HG02938 (cell line): Measurements from ENCODE around the gene SEC14L1.
A peak's percentile ranks its signal among the peaks of the same experiment; 100 is the strongest.
"Not testable (repeated sequence)": the region's sequence is repeated elsewhere in the genome, so short reads cannot be mapped to it uniquely, and the experiment has no call there.

Source experiments
- ATAC-seq: cut with Tn5 transposase; IDR thresholded peaks from one replicate; pipeline ENCODE4 v1.9.1; 2021; ENCODE audit warnings: mild to moderate bottlenecking, moderate library complexity; ENCODE audit not compliant: unreplicated experiment

Gene SEC14L1

DNA sequence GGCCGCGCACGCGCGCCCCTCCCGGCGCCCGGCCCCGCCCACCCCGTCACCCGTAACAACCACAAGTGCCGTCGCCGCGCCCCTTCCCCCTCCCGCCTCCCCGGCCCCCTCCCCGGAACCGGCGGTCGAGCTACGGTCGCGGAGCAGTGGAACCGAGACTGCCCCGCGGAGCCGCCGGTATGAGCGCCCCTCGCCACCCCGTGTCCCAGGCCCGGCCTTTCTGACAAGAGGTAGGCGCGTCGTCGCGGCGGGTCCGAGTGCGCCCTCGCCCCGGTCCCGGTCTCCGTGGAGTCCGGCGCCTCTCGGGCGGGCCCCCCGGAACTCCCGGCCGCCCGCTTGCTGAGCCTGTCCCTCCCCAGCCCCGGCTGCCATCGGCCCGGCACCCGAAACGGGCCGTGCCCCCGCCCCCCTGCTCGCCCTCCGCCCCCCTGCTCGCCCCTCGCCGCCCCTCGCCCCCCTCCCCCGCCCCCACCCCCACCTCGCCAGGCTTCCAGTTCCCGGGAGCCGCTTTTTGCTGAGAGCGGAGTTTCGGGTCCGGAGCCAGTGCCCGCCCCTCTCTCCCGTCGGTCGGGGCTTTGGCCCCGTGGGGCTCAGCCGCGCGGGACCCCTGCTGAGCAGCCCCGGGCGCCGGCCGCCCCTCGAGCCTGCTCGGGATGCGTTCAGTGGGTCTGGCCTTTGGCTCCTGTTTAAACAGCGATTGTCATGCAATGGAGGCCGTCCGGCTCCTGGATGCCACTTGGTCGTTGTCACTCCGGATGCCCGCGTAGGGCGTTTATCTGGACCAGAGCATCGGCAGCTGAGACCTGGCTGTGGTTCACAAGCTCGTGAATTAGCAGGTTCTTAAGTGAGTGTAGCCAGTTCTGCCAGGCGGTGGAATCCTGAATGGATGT lies at the start of gene SEC14L1:
SEC14L1 (plus strand) TSS at position 92 of the 890 bp plus-strand sequence. CDS start 2,628 bp downstream, outside the sequence.
- peak; percentile 21 for ATAC-seq

DNA sequence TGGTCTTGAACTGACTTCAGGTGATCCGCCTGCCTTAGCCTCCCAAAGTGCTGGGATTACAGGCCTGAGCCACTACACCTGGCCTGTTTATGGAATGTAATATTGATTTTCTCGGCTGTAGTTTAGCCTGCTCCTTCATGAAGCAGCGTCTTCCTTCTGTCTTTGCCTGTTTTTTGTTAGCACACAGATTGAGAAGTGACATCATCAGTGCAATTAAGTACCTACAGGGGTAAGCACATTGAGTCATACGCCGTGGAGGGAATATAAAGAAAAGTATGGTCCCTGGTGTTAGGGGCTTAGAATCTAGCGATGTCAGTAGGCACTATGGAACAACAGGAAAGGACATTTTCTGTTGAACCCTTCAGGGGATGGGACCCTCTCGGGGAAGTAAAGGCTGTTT lies 48.7 kb upstream of the SEC14L1 start:
- no peak for ATAC-seq

DNA sequence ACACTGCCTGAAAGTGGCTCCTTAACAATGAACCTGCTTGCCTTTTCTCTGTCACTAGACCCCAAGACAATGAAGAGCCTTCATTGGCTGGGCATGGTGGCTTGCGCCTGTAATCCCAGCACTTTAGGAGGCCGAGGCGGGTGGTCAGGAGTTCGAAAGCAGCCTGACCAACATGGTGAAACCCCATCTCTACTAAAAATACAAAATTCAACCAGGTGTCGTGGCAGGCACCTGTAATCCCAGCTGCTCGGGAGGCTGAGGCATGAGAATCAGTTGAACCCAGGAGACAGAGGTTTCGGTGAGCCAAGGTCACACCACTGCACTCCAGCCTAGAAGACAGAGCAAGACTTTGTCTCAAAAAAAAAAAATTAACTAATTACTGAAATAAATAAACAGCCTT lies 45.3 kb upstream of the SEC14L1 start:
- ATAC-seq = no peak

DNA sequence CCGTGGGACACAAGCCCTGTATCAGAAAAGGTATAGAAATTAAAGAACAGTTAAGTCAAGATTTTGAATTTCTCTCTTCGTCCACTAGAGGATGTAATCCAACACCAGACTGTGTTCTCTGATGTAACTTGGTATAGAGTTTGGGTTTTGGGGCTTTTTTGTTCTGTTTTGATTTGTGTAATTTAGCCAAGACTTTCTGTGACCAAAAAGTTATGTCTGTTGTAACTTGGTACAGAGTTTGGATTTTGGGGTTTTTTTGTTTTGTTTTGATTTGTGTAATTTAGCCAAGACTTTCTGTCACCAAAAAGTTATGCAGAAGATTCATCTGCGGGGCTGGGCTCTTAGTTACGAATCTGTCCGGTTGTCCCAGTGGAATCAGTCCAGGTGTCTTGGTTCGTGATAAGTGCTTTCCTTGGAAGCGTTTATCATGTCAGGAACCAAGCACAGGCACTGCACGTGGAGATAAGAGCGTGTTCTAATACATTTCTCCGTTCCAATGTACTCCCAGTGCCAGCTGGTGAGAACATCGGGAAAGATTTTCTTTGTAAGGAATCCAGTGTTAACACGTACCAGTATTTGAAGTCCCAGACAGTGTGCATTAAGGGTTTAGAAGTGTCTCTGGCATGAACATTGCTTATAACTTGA lies 44.1 kb upstream of the SEC14L1 start:
- no peak for ATAC-seq

DNA sequence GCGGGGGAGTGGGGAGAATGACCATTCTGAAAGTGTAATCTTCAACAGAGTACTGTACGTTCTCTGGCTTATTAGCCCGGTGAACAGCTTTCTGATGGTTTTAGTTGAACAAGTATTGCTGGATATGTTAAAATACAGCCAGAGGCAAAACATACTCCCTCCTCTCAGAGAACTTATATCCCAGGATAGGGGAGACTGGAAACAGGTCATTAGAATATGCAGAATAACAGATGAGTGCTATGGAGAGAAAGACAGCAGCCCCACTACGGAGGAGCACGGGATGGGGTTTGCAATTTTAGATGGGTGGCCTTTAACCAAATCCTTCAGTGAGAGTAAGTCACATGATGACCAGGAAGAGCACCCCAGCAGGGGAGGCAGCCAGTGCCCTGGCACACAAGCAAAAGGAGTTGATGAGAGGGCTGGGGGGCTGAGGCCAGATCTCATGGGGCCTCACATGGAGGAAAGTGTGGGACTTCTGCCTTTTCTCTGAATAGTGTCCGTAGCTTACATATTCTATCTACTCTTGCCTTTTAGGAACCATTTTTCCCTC lies 43.1 kb upstream of the SEC14L1 start:
- no peak for ATAC-seq

DNA sequence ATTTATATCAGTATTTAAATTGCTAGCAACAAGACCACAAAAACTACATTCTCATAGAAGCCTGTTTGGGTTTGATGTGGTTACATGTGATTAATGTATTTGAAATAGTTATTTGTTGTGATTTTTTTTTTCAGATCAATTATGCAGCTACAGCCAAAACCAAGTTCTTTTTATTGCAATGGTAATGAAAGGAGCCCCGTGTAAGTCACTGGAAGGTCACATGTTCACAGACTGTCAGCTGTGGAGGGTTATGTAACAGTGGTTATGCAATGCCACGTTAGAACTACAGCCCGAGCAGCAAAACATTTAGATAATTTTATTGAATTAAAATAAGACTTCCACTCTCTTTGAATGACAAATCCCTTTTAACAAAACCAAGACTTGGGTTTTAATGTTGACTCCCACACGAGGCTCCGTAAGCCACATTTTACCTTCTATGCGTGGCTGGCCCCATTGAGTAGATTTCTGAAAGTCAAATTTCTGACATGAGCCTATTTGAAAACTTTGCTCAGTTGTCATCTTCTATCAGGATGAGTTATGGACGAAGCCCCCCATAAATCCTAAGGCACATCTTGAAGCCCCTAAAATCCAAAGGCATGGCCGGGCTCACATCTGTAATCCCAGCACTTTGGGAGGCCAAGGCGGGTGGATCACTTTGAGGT lies 41.8 kb upstream of the SEC14L1 start:
- ATAC-seq = no peak

GRCh38 chr17:77099997-77100396 lies 40.8 kb upstream of the SEC14L1 start:
- ATAC-seq = no peak

DNA sequence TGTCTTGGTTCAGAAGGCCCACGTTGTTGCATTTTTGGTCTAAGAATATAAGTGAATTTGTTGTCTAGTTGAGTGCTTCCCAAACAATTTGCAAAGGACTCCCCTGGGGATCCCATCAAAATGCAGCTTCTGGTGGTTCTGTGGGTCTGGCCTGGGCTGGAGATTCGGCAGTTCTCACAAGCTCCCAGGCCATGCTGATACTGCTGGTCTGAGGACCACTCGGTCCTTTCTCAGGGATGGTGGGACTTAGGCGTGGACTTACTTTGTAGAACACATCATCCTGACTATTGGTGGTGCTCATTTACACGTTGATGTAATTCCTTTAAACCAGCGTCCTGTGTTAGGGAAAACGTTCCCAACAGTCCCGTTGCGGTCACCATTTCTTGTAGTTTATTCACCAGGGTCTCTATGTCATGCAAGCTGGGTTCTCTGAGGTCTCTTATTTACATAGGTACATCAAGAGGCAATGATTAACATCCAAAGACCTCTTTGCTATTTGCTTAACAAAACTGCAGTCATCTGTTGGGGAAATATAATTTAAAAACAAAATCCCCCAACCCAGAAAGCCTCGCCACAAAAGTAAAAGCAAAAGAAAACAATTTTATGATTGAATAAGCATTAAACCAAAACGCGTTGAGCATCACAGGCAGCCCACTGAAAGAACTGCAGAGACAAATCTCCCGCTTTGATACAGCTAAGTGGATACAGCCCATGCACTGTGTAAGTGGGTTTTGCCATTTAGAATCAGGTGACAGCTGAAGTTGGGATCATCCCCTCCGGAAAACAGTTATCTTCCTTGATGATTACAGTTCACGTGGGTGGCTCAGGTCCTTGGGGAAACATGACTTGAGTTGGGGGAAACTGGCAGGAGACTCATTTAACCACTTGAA lies 39.0 kb upstream of the SEC14L1 start:
- no peak for ATAC-seq

DNA sequence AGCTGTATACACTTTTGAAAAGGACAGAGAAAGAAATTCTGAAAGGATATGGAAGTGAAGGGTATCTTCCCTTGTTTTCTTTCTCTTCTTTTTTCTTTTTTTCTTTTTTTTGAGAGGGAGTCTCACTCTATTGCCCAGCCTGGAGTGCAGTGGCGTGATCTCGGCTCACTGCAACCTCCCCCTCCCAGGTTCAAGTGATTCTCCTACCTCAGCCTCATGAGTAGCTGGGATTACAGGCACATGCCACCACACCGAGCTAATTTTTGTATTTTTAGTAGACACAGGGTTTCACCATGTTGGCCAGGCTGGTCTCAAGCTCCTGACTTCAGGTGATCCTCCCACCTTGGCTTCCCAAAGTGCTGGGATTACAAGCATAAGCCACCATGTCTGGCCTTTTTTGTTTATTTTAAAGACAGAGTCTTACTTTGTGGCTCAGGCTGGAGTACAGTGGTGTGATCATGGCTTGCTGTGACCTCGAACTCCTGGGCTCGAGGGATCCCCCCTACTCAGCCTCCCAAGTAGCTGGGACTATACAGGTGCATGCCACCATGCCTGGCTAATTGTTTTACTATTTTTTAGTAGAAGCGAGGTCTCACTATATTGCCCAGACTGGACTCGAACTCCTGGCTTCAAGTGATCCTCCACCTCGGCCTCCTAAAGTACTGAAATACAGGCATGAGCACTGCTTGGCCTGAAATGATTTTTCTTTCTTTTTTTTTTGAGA lies 38.2 kb upstream of the SEC14L1 start:
- ATAC-seq = not testable (repeated sequence)

- no peak for ATAC-seq
Observed at GRCh38 chr17:77105706-77106105, 35.1 kb upstream of the SEC14L1 start.

- peak; percentile 36 for ATAC-seq
Observed at GRCh38 chr17:77106874-77107358, 33.9 kb upstream of the SEC14L1 start.

DNA sequence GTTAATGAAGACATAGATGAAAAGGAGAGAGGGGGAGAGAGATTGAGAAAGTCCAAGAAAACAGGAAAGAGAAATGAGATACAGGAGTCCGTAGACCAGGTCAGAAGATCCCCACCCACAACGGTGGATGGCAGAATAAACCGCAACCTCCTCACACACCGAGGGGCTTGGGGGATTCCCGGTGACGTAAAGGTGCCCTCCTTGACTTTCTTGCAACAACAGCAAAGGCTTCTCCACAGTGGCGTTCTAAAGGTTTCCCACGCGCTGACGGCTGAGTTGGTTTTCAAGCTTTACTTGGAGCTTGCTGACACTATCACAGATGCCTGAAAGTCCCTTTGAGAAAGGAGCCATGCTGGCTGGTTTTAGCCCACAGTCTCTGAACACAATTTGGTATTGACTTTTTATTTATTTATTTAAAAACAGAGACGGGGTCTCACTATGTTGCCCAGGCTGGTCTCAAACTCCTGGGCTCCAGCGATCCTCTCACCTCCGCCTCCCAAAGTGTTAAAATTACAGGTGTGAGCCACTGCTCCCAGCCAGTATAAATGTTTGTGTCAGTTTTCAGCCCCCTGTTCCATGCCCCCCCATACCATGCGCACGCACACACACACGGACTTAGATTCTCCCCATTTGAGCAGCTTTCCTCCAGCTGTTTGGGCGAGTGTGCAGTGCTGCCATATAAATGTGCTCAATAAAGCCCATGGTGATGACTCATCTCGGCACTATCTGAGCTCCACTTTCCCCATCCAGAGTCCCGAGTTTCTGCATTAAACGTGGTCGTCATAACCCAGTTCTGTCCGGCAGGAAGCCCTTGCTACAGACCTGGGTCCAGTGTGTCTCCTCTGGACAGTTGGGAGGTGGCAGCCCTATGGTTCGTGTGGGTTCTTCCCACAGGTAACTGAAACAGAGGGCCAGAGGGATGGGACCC lies 33.0 kb upstream of the SEC14L1 start:
- ATAC-seq = peak; percentile 63

- ATAC-seq = no peak
Observed at GRCh38 chr17:77109159-77109759, 31.5 kb upstream of the SEC14L1 start.

GRCh38 chr17:77109764-77110359 lies 30.9 kb upstream of the SEC14L1 start:
- no peak for ATAC-seq

DNA sequence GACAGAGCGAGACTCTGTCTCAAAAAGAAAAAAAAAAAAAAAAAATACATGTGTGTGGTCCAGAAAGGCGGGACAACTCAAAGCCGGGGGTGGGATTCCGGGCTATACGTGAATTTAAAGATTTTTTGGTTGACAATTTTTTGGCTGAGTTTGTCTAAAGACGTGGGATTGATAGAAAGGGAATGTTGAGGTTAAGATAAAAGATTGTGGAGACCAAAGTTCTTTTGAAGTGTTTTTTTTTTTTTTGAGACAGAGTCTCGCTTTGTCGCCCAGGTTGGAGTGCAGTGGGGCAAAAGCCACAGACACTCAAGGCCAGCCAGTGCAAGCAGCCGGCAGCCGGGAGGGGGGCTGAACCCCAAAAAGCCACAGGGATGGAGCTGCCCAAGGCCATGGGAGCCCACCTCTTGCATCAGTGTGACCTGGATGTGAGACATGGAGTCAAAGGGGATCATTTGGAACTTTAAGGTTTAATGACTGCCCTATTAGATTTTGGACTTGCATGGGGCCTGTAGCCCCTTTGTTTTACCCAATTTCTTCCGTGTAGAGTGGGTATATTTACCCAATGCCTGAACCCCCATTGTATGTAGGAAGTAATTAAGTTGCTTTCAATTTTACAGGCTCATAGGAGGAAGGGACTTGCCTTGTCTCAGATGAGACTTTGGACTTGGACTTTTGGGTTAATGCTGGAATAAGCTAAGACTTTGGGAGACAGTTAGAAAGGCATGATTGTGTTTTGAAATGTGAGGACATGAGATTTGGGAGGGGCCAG lies 29.4 kb upstream of the SEC14L1 start:
- not testable (repeated sequence) for ATAC-seq

- no peak for ATAC-seq
Observed at GRCh38 chr17:77111934-77112296, 28.9 kb upstream of the SEC14L1 start.

DNA sequence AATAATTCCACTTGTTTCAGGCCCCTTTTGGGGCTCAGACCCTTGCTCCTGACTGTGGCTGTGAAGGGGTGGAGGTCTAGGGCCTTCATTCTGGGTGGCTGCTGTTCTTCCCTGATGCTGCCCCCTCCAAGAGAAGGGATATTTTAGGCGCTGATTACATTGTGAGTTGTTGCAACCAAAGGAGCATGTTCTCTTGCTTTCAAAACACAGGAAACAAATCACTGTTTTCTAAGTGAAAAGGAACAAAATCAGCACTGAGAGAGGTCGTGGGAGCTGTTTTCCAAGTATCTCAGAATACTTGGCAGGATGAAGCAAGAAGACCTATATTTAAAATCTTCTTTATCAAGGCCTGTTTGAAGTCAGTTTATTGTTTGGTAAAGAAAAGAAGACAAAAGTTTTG lies 25.3 kb upstream of the SEC14L1 start:
- no peak for ATAC-seq
